CD8-positive, alpha-beta memory T cell (primary cell): ENCODE data around the gene OGFR. TPM values are rescaled to one million over a fixed set of nuclear protein-coding genes. Genes with fewer than 3 reads are reported as not detected.
A peak's percentile ranks its signal among the peaks of the same experiment; 100 is the strongest.

Source experiments
- CTCF ChIA-PET: fragments of 350-600 bp; sonication (Branson Sonifier 250); formaldehyde crosslinking; loops from one replicate; lab custom pipeline; 2021; ENCODE audit warnings: antibody characterized with exemption; lab: Charles Lee
- POLR2A ChIA-PET: fragments of 350-600 bp; sonication (Branson Sonifier 250); formaldehyde crosslinking; loops from one replicate; lab custom pipeline; 2021; ENCODE audit warnings: antibody characterized with exemption; lab: Charles Lee
- DNase-seq, 5 donors: peaks; one replicate each; pipeline versions ENCODE4 v3.0.0 to v3.0.0-alpha.2; 2020 to 2022; ENCODE audit warnings: mixed read lengths in 1 of 5
- H3K27ac ChIP-seq: one replicate; pipeline ENCODE4 v1.7.0; 2013; ENCODE audit warnings: low read depth, mild to moderate bottlenecking, low read length, moderate library complexity
- H3K27me3 ChIP-seq: 2 replicates; pipeline ENCODE4 v1.7.0; 2013; ENCODE audit warnings: low read length, mild to moderate bottlenecking; ENCODE audit not compliant: insufficient read depth, poor library complexity, severe bottlenecking
- H3K36me3 ChIP-seq: 2 replicates; pipeline ENCODE4 v1.7.0; 2013; ENCODE audit warnings: mild to moderate bottlenecking, low read length, moderate library complexity; ENCODE audit not compliant: insufficient read depth
- H3K4me1 ChIP-seq: 2 replicates; pipeline ENCODE4 v1.7.0; 2013; ENCODE audit warnings: mild to moderate bottlenecking, low read length, moderate library complexity; ENCODE audit not compliant: insufficient read depth
- H3K4me3 ChIP-seq: 2 replicates; pipeline ENCODE4 v1.7.0; 2013; ENCODE audit warnings: mild to moderate bottlenecking, low read length
- H3K9me3 ChIP-seq: 2 replicates; pipeline ENCODE4 v1.7.0; 2013; ENCODE audit warnings: mild to moderate bottlenecking, low read length
- H3K27ac Mint-ChIP-seq, 8 donors: one replicate each; pipeline ENCODE4 v1.8.0; 2020 to 2021; ENCODE audit warnings: mixed read lengths in 8 of 8, mild to moderate bottlenecking in 6 of 8, inconsistent platforms in 3 of 8, moderate library complexity in 3 of 8
- H3K27me3 Mint-ChIP-seq, 2 donors: one replicate each; pipeline ENCODE4 v1.8.0; 2020 to 2021; ENCODE audit warnings: mixed read lengths in 2 of 2, mild to moderate bottlenecking in 1 of 2, moderate library complexity in 1 of 2
- H3K36me3 Mint-ChIP-seq, 3 donors: one replicate each; pipeline ENCODE4 v1.8.0; 2020 to 2021; ENCODE audit warnings: mixed read lengths in 3 of 3, inconsistent platforms in 1 of 3, mild to moderate bottlenecking in 1 of 3
- H3K4me1 Mint-ChIP-seq, 3 donors: one replicate each; pipeline ENCODE4 v1.8.0; 2020 to 2021; ENCODE audit warnings: mixed read lengths in 3 of 3, inconsistent platforms in 1 of 3, mild to moderate bottlenecking in 1 of 3
- H3K4me3 Mint-ChIP-seq, 7 donors: one replicate each; pipeline ENCODE4 v1.8.0; 2020 to 2021; ENCODE audit warnings: mixed read lengths in 7 of 7, mild to moderate bottlenecking in 6 of 7, moderate library complexity in 4 of 7, inconsistent platforms in 2 of 7
- H3K9me3 Mint-ChIP-seq, 5 donors: one replicate each; pipeline ENCODE4 v1.8.0; 2020 to 2022; ENCODE audit warnings: mixed read lengths in 5 of 5, mild to moderate bottlenecking in 3 of 5, moderate library complexity in 2 of 5, inconsistent platforms in 1 of 5
- polyA plus RNA-seq: library from polyadenylated mRNA; unstranded; fragments of 300-500 nt; fragmentation: Illumina TruSeq; gene quantifications from one replicate; pipeline ENCODE4 v1.2.3, GENCODE V29; 2021
- total RNA-seq, 2 experiments: library from RNA; stranded (reverse); gene quantifications; one replicate each; pipeline ENCODE4 v1.2.3, GENCODE V29; 2021

Gene OGFR
- total and polyA plus RNA-seq, 3 experiments from 2014 or later, result 45.7 to 64.2 (median 47.9) TPM

DNA sequence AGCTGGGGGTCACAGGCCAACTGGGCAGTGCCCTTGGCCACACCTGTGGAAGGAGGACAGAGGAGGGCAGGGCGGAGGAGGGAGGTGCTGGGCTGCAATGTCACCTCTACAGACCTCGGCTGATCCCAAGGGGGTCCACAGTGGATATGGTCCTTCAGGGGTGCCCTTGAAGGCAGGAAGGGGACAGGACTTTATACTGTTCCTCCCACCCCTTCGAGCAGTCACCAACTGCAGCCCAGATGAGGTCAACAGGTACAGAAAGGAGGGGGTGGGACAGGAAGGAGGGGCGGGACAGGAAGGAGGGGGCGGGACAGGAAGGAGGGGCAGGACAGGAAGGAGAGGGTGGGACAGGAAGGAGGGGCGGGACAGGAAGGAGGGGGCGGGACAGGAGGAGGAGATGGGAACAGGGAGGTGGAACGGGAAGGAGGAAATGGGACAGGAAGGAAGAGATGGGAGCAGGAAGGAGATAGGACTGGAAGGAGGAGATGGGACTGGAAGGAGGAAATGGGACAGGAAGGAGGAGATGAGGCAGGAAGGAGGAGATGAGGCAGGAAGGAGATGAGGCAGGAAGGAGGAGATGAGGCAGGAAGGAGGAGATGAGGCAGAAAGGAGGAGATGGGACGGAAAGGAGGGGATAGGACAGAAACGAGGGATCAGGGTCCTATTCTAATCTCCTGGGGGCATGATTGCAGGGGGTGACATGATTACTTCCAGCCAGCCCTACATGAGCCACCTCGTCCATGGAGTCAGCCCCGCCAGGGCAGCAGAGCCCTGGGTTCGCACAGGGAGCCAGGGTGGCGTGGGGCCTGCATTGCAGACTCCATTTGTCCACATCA lies 27.7 kb upstream of the OGFR start:
- H3K27ac Mint-ChIP-seq, result peak overlapping the region; percentile 47 to 91 (median 88)
- POLR2A ChIA-PET, result interaction anchor here (0.9 to 1.3 kb wide), 2 partner anchors 17 to 36 kb away, joined by 3 to 7 read pairs; no protein-coding TSS in a partner anchor
- Histone ChIP-seq H3K9me3 (no peaks in the 10 kb centered on the region), H3K4me3 (peak overlapping the region; percentile 60), H3K27me3 (no peaks in the 10 kb centered on the region), H3K27ac (peak overlapping the region; percentile 75), H3K4me1 (peaks cover 47% of the 10 kb centered on the region), H3K36me3 (no peaks in the 10 kb centered on the region)
- no peaks in the 10 kb centered on the region for H3K27me3 Mint-ChIP-seq
- CTCF ChIA-PET, result interaction anchor here (0.6 kb wide), 1 partner anchor 94 kb away, joined by 4 read pairs; no protein-coding TSS in a partner anchor
- H3K4me1 Mint-ChIP-seq, result peaks cover 31 to 50% (median 40%) of the 10 kb centered on the region in 3 donors
- peak in 4 of 5 donors; percentile 38 to 80 (median 52) for DNase-seq
- no peaks in the 10 kb centered on the region for H3K9me3 Mint-ChIP-seq
- no peaks in the 10 kb centered on the region for H3K36me3 Mint-ChIP-seq
- peak overlapping the region in 6 of 7 donors; percentile 57 to 88 (median 66) for H3K4me3 Mint-ChIP-seq

DNA sequence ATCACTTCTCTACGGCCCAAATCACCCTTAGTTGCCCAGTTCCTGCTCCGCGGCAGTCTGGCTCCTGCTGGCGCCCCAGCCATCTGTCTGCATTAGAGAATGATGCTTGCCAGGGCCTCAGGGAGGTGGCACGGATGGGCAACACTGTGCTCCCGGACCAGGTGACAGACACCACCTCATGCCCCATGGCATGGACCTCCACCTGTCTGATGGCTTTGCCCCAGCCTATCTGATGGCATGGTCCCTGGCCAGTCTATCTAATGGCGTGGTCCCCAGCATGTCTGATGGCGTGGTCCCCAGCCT lies 27.2 kb upstream of the OGFR start:
- Mint-ChIP-seq H3K36me3 (no peaks in the 10 kb centered on the region), H3K27ac (peak overlapping the region in 6 of 8 donors; percentile 83 to 91 (median 88)), H3K4me3 (peak overlapping the region in 1 of 7 donors; percentile 66), H3K27me3 (no peaks in the 10 kb centered on the region), H3K4me1 (peaks cover 31 to 50% (median 40%) of the 10 kb centered on the region in 3 donors), H3K9me3 (peaks cover 0 to under 1% (median 0%) of the 10 kb centered on the region in 5 donors)
- Histone ChIP-seq H3K36me3 (no peaks in the 10 kb centered on the region), H3K4me1 (peaks cover 47% of the 10 kb centered on the region), H3K27me3 (no peaks in the 10 kb centered on the region), H3K27ac (no peak overlapping the region), H3K4me3 (no peak overlapping the region), H3K9me3 (no peaks in the 10 kb centered on the region)
- DNase-seq, result peak in 1 of 5 donors; percentile 18
- POLR2A ChIA-PET, result no interaction called here
- CTCF ChIA-PET, result no interaction called here

DNA sequence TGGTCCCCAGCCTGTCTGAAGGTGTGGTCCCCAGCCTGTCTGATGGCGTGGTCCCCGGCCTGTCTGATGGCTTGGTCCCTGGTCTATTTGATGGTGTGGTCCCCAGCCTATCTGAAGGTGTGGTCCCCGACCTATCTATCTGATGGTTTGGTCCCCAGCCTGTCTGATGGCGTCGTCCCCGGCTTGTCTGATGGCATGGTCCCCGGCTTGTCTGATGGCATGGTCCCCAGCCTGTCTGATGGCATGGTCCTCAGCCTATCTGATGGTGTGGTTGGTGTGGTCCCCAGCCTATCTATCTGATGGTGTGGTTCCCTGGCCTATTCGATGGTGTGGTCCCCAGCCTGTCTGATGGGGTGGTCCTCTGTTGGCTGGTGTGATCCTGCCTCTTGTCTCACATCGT lies 26.6 kb upstream of the OGFR start:
- no peak overlapping the region for H3K4me3 Mint-ChIP-seq
- ChIA-PET CTCF (no interaction called here), POLR2A (no interaction called here)
- no peak for DNase-seq
- H3K27ac Mint-ChIP-seq, result peak overlapping the region in 6 of 8 donors; percentile 27 to 89 (median 64)
- H3K27me3 Mint-ChIP-seq, result no peaks in the 10 kb centered on the region
- Histone ChIP-seq H3K27me3 (no peaks in the 10 kb centered on the region), H3K4me1 (peaks cover 45% of the 10 kb centered on the region), H3K4me3 (no peak overlapping the region), H3K36me3 (no peaks in the 10 kb centered on the region), H3K9me3 (no peaks in the 10 kb centered on the region), H3K27ac (no peak overlapping the region)
- no peaks in the 10 kb centered on the region for H3K36me3 Mint-ChIP-seq
- peaks cover 0 to 1% (median 0%) of the 10 kb centered on the region in 5 donors for H3K9me3 Mint-ChIP-seq
- H3K4me1 Mint-ChIP-seq, result peaks cover 29 to 48% (median 40%) of the 10 kb centered on the region in 3 donors

DNA sequence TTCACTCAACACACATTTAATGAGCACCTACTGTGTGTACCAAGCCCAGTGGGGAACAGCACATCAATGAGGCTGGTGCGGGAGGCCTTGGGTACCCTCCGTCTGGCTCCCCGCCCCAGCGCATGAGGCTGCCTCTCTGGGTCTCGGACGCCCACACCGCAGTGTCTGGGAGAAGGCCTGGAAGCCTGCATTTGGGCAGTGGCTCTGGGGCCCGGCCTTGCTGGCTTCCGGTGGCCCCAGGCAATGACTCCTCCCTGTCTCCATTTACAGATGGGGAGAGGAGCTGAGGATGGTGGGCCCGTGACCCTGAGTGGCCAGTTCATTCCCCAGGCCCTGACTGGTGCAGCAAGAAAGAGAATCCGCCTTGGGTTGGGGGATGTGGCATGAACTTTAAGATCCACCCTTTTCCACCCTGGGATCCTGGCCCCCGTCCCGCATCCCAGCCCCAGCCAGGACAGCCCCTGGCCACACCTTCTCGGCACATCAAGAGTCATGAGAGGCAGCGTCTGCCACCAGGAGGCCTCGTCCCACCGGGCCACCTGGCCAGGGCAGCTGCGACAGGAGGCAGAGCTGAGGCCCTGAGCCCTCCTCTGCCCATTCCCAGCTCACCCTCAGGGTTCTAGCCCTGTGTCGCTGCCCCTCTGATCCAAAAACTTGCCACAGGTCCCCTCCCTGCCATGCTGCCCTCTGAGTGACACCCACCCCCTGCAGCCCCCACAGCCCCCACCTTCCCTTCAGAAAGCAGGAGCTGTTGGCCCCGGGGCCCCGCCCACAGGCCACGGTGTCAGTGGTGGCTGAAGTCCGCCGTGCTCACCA lies 25.8 kb upstream of the OGFR start:
- no peak for DNase-seq
- no peaks in the 10 kb centered on the region for H3K27me3 Mint-ChIP-seq
- peaks cover 38% of the 10 kb centered on the region for H3K4me1 ChIP-seq
- no peak overlapping the region for H3K4me3 Mint-ChIP-seq
- ChIA-PET CTCF (interaction anchor here (0.9 to 1.2 kb wide), 2 partner anchors 29 to 36 kb away, joined by 3 to 4 read pairs; no protein-coding TSS in a partner anchor), POLR2A (interaction anchor here (1.3 kb wide), 1 partner anchor 38 kb away, joined by 3 read pairs; no protein-coding TSS in a partner anchor)
- H3K27me3 ChIP-seq, result no peaks in the 10 kb centered on the region
- H3K4me3 ChIP-seq, result no peak overlapping the region
- no peaks in the 10 kb centered on the region for H3K9me3 ChIP-seq
- H3K27ac Mint-ChIP-seq, result peak overlapping the region in 5 of 8 donors; percentile 27 to 79 (median 52)
- H3K27ac ChIP-seq, result no peak overlapping the region
- no peaks in the 10 kb centered on the region for H3K36me3 ChIP-seq
- no peaks in the 10 kb centered on the region for H3K36me3 Mint-ChIP-seq
- peaks cover 28 to 43% (median 40%) of the 10 kb centered on the region in 3 donors for H3K4me1 Mint-ChIP-seq
- H3K9me3 Mint-ChIP-seq, result peaks cover 0 to 1% (median 0%) of the 10 kb centered on the region in 5 donors

DNA sequence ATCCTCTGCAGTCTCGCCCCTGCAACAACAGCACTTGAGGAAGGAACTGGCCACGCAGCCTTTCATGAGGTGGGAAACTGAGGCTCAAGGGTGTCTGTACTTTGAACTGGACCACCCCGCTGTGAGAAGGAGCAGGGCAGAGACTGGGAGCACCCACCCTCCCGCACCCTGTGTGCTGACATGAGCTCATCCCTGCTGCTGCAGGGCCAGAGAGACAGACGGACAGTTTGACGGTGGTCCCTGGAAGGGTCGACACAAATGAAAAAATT lies 25.3 kb upstream of the OGFR start:
- no peak overlapping the region for H3K4me3 Mint-ChIP-seq
- H3K27ac ChIP-seq, result no peak overlapping the region
- H3K36me3 Mint-ChIP-seq, result no peaks in the 10 kb centered on the region
- CTCF ChIA-PET, result interaction anchor here (0.9 to 1.2 kb wide), 2 partner anchors 29 to 36 kb away, joined by 3 to 4 read pairs; no protein-coding TSS in a partner anchor
- no peaks in the 10 kb centered on the region for H3K9me3 ChIP-seq
- no peaks in the 10 kb centered on the region for H3K36me3 ChIP-seq
- H3K4me1 ChIP-seq, result peaks cover 33% of the 10 kb centered on the region
- H3K4me3 ChIP-seq, result no peak overlapping the region
- POLR2A ChIA-PET, result interaction anchor here (0.7 to 1.3 kb wide), 2 partner anchors 39 to 324 kb away, joined by 3 to 5 read pairs; no protein-coding TSS in a partner anchor
- peaks cover 24 to 37% (median 35%) of the 10 kb centered on the region in 3 donors for H3K4me1 Mint-ChIP-seq
- DNase-seq, result no peak
- no peaks in the 10 kb centered on the region for H3K27me3 Mint-ChIP-seq
- H3K9me3 Mint-ChIP-seq, result peaks cover 0 to 1% (median 0%) of the 10 kb centered on the region in 5 donors
- no peaks in the 10 kb centered on the region for H3K27me3 ChIP-seq
- H3K27ac Mint-ChIP-seq, result peak overlapping the region in 1 of 8 donors; percentile 60

DNA sequence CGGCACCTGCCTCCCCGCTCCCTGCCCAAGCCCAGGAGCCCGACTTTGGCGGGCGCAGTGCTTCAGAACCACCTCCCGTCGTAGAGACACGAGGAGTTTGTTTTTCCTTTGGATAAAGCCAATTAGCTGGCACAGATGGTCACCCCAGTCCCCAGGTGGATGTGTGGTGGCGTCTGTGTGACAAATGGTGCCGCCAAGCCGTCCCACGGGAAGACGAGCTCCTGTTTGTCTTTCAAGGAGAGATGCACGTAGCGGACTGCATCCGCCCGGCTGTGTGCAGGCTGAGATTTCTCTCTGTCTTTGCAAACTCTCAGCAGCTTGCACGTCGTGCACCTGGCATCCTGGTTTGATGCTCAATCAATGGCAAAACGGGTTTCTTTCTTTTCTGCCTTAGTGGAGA lies 24.4 kb upstream of the OGFR start:
- no peak overlapping the region for H3K27ac Mint-ChIP-seq
- no peak overlapping the region for H3K4me3 ChIP-seq
- H3K4me1 ChIP-seq, result peaks cover 24% of the 10 kb centered on the region
- H3K36me3 Mint-ChIP-seq, result no peaks in the 10 kb centered on the region
- H3K4me1 Mint-ChIP-seq, result peaks cover 21 to 29% (median 29%) of the 10 kb centered on the region in 3 donors
- no peak overlapping the region for H3K4me3 Mint-ChIP-seq
- no peaks in the 10 kb centered on the region for H3K27me3 Mint-ChIP-seq
- no peak for DNase-seq
- H3K27me3 ChIP-seq, result no peaks in the 10 kb centered on the region
- ChIA-PET POLR2A (interaction anchor here (0.7 kb wide), 1 partner anchor 323 kb away, joined by 5 read pairs; no protein-coding TSS in a partner anchor), CTCF (interaction anchor here (1.2 kb wide), 1 partner anchor 28 kb away, joined by 4 read pairs; no protein-coding TSS in a partner anchor)
- no peaks in the 10 kb centered on the region for H3K36me3 ChIP-seq
- no peaks in the 10 kb centered on the region for H3K9me3 ChIP-seq
- H3K9me3 Mint-ChIP-seq, result peaks cover 0 to 1% (median 0%) of the 10 kb centered on the region in 5 donors
- no peak overlapping the region for H3K27ac ChIP-seq

DNA sequence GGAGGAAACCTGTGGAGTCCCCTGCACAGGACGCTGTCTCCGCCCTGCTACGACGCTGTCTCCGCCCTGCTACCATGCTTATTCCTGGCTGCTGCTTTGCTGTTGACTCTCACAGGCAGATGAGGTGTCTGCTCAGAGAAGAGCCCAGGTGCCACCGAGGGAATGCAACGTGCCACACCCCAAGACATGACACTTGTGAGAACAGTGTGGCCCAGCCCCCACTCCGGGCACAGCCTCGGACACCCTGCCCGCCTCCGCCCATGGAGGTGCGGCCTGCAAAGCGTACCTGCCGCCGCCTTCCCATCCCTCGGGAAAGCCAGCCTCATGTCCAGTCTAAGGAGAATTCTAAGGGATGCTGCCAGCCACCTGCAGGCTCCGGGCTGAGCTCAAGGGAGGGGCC lies 23.9 kb upstream of the OGFR start:
- CTCF ChIA-PET, result no interaction called here
- no peak overlapping the region for H3K4me3 ChIP-seq
- no peak overlapping the region for H3K4me3 Mint-ChIP-seq
- no peak overlapping the region for H3K27ac Mint-ChIP-seq
- no peak overlapping the region for H3K27ac ChIP-seq
- H3K9me3 ChIP-seq, result no peaks in the 10 kb centered on the region
- H3K27me3 Mint-ChIP-seq, result no peaks in the 10 kb centered on the region
- H3K9me3 Mint-ChIP-seq, result peaks cover 0 to 1% (median 0%) of the 10 kb centered on the region in 5 donors
- POLR2A ChIA-PET, result no interaction called here
- no peak for DNase-seq
- no peaks in the 10 kb centered on the region for H3K36me3 Mint-ChIP-seq
- H3K4me1 ChIP-seq, result peaks cover 19% of the 10 kb centered on the region
- no peaks in the 10 kb centered on the region for H3K27me3 ChIP-seq
- H3K36me3 ChIP-seq, result no peaks in the 10 kb centered on the region
- peaks cover 19 to 24% (median 24%) of the 10 kb centered on the region in 3 donors for H3K4me1 Mint-ChIP-seq
